CD1c-positive myeloid dendritic cell (primary cell): Measurements from ENCODE around the gene ACAA1.

Source experiments
- DNase-seq: peaks from one replicate; pipeline ENCODE4 v3.0.0-alpha.2; 2016; ENCODE audit errors: extremely low spot score

The ACAA1 gene

DNA sequence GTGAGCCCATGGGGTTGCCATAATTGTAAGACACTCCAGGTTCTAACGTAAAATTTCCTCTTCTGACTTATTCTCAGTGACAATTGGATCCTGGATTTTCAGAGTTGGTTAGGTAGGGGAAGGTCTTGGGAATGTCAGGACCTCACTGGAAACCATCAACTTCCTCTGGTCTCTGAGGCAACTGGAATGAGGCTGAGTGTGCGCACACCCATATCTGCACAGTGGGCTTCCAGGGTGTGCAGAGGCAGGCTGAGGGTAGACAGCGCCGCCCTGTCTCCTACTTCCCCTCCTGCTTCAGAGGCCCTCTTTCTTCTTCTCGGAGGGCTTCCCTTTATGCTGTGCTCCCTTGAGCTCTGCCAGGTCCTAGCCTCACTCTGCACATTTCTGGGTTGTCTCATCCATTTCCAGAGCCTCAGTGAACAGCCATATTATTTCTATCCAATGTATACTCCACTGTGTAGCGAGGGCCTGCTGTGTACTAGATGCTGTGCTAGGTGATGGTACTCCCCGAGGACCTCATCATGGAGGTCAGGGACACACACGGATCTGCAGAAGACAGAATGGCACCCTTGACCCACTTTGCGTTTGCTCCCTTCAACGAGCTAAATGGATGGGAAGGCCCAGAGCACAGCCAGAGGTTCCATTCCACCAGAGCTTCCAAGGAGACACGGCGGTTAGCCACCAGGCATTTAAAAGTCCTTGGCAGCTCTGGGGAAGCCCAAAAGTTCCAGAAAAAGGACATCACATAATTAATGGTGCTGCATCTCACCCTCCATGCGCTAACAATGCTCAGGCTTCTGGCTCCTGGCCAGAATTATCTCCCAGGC, 18.3 kb downstream of the ACAA1 start:
- no peak for DNase-seq

DNA sequence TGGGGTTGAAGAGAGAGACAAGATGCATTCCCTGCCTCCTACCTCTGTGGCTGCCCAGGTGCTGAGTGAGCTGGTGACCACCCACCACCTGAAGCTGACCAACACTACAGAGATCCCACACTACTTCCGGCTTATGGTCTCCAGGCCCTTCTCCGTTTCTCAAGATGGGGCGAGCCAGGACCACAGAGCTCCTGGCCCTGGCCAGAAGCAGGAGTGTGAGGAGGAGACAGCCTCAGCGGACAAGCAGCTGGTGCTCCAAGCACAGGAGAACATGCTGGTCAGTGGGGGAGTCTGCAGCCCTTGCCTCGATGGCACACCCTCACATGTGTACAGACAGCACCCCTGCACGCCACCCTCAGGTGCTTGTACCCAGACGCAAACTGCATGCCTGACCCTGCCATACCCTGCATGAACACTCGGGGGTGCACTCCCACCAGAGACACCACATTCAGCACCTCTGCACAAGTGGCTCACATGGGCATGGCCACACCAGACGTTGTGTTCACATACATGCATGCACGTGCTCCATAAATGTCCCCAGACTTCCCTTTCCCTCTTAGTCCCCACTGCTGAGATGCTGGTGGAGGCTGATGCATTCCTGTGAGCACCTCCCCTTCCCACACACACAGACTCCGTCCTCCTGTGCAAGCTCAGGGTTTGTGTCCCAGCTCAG, 19.0 kb downstream of the ACAA1 start:
- peak; percentile 72 for DNase-seq

DNA sequence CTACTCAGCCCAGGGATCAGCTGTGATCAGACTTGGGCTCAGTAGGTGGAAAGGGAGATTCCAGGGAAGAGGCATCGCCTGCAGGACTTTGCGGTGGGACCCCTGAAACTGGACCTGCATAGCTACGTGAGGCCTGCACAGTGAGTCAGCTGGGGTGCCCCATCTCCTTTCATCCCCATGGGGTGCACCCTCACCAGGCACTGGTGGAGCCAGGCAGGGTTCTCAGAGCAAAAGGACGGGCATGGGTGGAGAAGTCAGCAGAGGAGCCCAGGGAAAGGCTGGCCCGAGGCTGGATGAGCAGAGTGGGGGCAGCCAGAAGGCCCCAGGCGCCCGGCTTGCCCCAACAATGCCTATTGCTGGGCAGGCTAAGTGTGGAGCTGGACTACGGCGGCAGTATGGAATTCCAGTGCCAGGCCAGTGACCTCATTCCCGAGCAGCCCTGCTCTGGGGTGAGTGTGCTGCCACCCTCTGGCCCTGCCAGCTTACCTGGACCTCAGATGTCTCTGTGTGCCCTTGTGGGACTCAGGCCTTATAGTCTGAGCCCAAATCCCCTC, 19.7 kb downstream of the ACAA1 start:
- no peak for DNase-seq

DNA sequence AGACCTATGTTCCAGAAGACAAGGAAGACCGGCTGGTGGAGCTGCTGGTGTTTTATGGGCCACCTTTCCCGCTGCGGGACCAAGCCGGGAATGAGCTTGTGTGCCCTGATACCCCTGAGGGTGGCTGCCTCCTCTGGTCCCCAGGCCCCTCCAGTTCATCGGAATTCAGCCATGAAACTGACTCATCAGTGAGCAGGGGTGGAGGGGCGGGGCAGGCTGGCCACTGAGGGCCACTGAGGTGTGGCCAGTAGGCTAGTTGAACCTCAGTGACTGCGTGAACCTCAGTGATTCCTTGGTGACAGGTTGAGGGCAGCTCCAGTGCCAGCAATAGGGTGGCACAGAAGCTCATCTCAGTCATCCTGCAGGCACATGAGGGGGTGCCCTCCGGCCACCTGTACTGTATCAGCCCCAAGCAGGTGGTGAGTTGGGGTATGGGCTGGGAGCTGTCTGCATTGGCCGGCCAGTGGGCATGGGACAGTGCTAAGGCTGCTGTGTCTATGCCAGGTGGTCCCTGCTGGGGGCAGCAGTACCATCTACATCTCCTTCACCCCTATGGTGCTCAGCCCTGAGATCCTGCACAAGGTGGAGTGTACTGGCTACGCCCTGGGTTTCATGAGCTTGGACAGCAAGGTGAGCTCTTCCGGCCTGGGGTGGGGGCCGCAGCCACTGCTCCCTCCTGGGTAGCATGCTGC, 20.3 kb downstream of the ACAA1 start:
- DNase-seq, result no peak

DNA sequence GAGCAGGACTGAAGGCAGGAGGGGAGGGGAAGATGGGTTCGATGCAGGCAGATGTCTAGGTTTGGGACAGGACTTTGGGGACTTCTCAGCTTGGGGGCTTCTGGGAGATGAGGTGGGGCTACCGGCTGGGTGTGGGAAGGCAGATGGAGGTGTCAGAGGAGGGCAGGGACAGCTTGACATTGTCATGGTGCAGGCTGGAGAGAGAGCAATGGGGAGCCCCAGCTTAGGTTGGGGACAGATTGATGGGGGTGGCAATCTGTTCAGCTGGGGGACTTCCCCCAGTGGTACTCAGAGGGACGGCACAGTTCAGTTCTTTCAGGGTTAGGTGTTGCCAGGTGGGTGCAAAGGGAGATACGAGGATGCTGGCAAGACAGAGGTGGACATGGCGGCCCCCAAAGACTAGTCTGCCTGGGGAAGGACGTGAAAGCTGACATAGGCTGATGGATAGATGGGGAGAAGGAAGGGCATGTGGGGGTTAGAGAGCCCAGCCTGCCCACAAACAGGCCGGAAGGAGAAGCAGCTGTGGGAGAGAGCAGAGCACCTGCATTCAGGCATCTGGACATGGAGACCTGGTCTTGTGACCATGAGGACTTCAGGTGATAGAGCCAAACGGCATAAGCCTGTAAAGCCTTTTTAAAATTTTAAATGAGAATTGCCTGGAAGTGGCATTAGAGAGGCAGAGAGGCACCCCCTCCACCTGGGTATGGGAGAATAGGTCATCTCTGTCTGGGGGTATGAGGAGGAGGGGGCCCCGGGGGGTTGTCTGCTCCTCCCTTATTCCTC, 21.1 kb downstream of the ACAA1 start:
- DNase-seq, result no peak

DNA sequence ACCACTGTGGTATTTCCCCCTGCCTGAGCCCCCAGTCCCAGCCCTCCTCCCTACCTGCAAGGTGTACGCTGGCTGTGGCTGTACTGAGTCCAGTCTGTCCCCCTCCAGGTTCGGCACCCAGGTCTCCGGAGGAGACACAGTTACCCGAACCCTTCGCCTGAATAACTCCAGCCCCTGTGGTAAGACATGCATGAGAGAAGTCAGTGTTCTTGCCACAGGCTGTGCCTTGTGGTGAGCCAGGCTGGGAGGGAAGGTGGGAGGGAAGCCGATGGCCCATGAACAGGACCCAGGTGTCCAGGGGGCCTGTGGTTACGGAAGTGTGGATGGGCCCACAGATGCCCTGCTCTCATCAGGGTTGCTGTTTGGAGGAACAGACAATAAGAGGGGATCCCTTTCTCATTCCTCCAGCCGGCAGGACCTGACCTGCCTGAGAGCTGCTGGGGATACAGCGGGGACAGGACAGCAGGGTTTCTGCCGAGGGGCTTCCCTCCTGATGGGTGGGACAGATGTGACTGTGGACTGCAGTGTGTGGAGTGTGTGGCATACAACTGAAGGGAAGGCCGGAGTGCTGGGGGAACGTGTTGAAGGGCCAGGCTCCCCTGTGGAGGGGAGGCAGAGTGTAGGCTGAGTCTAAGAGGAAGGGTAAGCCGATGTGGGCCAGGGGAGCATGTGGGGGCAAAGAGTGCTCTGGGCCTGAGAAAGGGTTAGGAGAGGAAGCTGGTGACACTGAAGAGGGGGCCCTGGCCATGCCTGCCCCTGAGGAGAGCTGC, 21.9 kb downstream of the ACAA1 start:
- DNase-seq, result no peak

DNA sequence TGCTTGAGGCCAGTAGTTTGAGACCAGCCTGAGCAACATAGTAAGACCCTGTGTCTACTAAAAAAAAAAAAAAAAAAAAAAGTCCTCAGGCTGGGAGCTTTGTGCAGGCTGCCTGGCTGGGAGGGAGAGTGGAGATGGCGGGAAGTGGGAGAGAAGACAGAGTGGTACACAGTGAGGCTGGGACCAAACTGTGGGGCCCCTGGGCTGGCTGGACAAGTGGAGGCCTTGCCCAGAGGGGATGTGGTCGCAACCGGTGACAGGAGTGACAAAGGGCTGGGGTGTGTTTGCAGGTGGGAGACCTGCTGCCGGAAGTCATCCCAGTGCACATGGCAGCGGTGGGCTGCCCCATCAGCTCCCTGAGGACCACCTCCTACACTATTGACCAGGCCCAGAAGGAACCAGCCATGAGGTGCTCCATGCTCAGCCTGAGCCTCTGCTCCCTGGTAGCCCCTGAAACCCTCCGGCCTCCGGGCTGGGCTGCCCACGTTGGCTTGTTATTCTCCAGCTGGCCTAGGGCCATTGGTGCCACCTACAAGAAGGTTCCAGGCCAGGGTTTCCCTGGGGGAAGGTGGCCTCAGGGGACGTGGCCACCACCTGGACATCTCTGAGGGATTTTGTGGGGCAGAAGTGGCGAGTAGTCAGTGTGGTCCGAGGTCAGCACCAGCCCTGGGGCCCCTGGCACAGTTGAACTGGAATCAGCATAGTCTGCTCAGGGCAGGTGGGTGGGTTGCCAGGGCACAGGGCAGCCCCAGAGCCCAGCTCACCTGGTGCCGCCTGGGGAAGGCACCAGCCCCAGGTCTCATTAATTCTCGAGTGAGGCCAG, 22.7 kb downstream of the ACAA1 start:
- DNase-seq, result no peak

DNA sequence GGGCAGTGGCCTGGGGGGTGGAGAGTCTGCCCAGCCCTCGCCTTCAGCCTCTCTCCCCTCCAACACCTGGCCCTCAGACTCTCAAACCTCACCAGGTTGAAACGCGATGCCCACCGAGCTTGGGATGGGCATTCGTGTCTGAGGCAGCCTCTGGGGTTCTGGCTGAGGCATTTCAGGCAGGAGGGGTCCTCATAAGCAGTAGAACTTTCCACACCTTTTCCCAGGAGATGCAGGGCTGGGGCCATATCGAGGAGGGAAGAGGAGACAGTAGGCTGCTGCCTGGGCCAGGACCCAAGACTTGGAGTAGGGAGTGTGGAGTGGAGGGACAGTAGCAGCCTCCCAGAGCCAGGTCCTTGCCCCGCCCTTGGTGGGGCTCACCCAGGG, 24.6 kb downstream of the ACAA1 start:
- no peak for DNase-seq

DNA sequence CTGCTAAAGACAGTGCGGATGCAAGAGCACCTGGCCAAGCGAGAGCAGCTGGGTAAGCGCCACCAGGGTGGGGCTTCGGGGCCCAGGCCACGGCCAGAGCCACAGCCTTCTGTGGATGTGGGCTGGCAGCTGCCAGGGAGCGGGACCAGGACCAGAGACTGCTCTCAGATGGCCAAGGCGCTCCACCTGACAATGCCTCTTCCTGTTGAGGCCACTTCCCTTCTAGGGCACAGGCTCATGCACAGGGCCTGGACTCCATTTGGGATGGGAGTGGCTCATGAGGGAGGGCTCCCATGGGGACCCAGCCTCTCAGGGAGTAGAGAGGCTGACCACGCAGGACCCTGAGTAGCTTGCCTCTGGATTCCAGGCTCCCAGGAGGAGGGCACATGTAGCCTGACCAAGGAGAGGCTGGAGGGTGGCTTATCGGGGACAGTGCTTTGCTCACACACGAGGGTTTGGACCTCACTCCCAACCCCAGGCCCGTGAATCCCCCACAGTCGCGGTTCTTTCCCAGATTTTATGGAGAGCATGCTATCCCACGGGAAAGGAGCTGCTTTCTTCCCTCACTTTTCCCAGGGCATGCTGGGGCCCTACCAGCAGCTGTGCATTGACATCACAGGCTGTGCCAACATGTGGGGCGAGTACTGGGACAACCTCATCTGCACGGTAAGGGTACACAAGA, 25.1 kb downstream of the ACAA1 start:
- DNase-seq, result no peak

DNA sequence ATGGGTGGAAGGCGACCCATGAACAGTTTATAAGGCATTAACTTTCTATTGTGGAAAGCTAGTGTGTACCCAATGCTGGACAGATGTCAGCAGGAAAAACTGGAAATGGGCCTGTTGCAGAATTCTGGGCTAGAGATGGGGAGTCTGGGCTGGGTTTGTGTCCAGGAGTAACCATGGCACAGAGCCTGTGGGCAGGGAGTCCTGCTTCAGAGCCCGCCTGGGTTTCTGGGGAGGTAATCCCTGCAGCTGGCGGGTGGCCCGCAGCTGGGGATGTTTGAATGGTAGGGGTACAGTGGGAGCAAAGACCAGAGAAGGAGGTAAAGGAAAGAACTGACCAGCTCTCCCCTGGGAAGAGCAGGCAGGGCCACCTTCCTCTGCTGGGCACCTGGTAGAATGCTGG, 25.7 kb downstream of the ACAA1 start:
- DNase-seq, result no peak

DNA sequence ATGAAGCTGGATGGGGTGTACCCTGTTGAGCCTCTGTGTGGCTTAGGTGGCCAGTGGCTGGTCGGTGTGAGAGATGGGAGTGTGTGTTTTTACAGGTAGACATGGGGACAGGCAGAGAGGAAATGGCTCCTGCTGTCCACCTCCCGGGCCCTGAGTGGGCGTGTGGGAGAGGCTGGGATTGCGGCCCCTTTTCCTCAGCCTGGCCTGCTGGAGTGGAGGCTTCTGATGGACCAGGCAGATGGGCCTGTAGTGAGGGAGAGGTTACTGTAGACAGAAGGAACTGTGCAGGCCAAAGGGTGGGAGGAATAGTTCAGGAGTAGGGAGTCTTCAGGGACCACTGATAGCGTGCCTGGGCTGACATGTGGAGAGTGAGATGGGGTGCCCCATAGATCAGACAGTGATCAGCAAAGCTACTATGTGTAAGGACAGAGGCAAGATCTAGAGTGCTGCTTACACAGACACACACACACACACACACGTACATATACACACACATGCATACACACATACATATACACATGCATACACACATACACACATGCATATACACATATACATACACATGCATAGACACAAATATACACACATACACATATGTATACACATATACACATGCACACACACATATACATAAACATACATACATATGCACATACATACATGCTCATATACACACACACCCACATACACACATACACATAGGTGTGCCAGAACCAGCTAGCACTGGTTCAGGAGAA, 26.4 kb downstream of the ACAA1 start:
- DNase-seq, result no peak

DNA sequence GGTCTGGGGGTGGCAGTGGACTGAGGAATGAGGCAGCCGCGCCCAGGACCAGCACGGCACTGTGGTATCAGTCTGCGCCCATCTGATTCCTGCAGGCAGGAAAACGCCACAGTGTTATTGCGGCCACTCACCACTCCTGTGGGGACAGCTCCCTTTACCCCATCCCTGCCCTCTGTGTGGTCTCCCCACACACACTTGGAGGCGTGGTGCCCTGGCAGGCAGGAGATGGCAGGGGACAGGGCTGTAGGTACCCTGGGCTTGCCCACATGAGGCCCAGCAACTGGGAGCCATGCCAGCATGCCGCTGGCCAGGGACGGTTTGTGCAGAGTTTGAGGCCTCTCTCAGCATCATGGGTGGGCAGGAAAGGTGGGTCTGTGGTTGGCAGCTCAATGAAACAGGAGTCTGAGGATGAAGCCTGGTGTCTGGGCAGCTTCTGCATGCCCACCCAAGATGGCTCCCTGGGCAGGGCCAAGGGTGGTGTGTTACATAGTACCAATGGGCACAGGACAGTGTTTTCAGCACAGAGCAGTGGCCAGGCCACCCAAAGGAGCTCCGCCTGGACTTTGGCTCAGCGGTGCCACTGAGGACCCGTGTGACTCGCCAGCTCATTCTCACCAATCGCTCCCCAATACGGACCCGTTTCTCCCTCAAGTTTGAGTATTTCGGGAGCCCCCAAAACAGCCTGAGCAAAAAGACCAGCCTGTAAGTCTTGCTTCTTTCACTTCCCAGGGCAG, 27.2 kb downstream of the ACAA1 start:
- DNase-seq, result no peak

DNA sequence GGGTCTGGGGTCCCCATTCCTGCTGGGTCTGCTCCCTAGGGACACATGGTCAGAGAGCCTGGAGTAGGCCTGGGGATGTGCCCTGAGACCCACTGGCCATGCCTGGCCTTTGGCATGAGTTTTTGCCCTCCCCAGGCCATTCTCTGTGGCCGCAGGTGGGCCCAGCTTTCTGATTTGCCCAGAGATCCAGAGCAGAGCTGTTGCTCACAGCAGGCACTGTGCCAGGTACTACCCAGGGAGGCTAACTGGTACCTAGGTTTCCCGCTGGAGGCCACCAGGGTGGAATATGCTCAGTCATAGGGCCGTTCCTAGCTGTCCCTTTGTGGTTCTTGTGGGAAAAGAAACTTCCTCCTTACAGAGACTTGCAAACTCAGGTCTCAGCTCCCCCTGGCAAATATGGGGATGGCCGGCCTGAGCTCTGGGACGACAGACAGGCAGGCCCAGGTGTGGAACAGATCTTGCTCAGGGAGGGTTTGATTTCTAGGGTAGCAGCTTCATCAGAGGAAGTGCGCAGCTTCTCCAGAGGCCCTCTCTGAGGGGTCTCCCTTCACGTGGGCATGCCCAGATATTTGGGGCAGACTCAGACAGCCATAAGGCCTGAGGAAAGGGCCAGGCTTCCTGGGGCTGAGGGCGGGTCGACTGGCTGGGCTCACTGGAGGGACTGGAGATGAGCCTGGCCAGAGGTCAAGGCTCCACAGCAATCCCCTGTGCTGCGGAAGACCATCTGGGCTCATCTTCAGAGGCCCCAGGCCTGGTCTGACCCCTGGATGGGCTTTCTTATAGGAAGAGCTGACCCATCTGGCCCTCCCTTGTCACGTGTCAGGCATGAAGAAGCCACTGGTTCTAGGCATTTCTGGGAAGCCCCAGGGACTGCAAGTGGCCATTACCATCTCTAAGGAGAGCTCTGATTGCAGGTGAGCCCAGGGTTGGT, 28.0 kb downstream of the ACAA1 start:
- DNase-seq, result peak; percentile 31

DNA sequence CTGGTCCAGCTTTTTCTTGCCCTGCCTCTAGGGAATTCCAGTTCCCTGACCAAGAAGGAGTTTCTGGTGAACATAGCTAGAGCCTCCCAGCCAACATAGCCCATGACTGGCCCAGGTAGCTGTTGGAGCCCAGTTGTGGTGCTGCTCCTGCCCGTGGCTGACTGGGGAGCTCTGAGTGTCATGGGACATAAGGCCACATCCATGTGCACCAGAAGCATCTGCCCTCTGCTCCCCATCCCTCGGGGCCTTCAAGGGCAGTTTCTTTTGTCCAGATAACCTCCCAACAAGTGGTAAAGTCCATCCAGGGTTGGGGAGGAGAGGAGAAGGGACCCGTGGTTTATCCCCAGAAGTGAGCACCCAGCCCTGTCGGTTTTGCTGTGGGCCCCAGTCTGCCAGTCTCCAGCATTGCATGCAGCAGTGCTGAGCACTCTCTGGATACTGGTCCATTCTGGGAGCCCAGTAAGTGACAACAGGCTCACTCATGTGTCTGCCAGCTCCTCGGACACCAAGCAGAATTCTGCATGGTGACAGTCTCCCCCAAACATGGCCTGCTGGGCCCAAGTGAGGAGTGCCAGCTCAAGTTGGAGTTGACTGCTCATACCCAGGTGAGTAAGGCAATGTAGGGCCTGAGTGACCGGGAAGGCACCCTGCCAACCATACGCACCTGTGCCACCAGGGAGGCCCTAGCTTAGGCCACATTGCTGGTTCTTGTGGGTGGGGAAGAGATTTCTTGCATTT, 28.8 kb downstream of the ACAA1 start:
- DNase-seq, result no peak

DNA sequence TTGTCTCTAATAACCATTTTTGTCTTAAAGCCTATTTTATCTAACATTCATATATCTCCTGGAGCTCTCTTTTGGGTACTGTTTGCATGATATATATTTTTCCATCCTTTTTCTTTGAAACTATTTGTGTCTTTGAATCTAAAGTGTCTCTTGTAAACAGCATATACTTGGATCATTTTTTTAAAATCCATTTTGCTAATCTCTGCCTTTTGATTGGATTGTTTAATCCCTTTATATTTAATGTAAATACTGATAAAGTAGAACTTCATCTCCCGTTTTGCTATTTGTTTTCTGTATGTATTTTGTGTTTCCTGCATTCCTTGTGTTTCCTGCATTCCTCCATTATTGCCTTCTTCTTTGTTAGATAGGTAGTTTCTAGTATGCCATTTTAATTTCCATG, 31.4 kb downstream of the ACAA1 start:
- no peak for DNase-seq

DNA sequence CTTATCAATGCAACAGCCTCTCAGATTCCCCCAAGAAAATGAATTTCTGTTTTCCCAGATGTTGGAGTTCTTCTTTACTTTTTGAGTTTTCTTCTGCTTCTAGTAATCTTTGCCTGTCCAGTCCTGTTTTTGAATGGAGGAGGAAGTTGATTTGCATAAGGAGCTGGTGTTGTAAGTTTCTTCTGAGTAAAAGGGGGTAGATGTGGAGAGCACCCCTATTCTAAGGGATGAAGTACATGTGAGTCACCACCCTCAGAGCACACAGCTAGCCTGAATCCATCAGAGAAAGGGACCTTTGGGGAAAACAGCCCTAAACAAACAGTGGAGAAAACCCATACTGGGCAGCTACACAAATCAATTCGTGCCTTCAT, 34.5 kb downstream of the ACAA1 start:
- peak; percentile 14 for DNase-seq
